Endothelial cell of umbilical vein (primary cell): Measurements from ENCODE around the gene DAD1. TPM values are rescaled to one million over a fixed set of nuclear protein-coding genes. Genes with fewer than 3 reads are reported as not detected.
A peak's percentile ranks its signal among the peaks of the same experiment; 100 is the strongest.
"Not testable (repeated sequence)": the region's sequence is repeated elsewhere in the genome, so short reads cannot be mapped to it uniquely, and the experiment has no call there.

Source experiments
- BruUV-seq: library from RNA; stranded (reverse); fragments of 400-500 nt; replicated peaks from 2 replicates; lab custom pipeline; 2021; lab: Mats Ljungman, UMichigan
- CTCF ChIA-PET: fragments of 300-600, 350-600 bp; sonication (Branson Sonifier 250); formaldehyde crosslinking; loops from one replicate; lab custom pipeline; 2021; ENCODE audit warnings: antibody characterized with exemption, inconsistent platforms; lab: Charles Lee
- POLR2A ChIA-PET: fragments of 300-600, 350-600 bp; sonication (Branson Sonifier 250); formaldehyde crosslinking; loops from one replicate; lab custom pipeline; 2021; ENCODE audit warnings: antibody characterized with exemption, inconsistent platforms; lab: Charles Lee
- DNase-seq: peaks from one replicate; pipeline ENCODE4 v3.0.0-alpha.2; 2011; ENCODE audit warnings: low read depth, low spot score
- FAIRE-seq: peaks from 2 replicates; lab custom pipeline; 2011; peaks lifted over from hg19 to GRCh38; lab: Jason Lieb, UNC
- H2AFZ ChIP-seq: 2 replicates; pipeline ENCODE4 v1.6.0; 2012; ENCODE audit warnings: low read depth, low read length, control low read depth, inconsistent platforms
- H3K27ac ChIP-seq: 2 replicates; pipeline ENCODE4 v1.5.1; 2011; ENCODE audit warnings: low read depth, mild to moderate bottlenecking, control low read depth, low read length, moderate library complexity; ENCODE audit not compliant: insufficient read depth
- H3K27me3 ChIP-seq, 2 experiments: 2 replicates each; pipeline versions ENCODE4 v1.6.0 to v1.6.1; 2011; ENCODE audit warnings: low read length in 2 of 2, mixed read lengths in 1 of 2; ENCODE audit not compliant: control insufficient read depth in 2 of 2, insufficient read depth in 2 of 2
- H3K36me3 ChIP-seq, 2 experiments: 2 replicates in 1 of 2; 3 replicates in 1 of 2; pipeline ENCODE4 v1.5.1; 2011; ENCODE audit warnings: low read length in 2 of 2, mild to moderate bottlenecking in 1 of 2, moderate library complexity in 1 of 2; ENCODE audit not compliant: control insufficient read depth in 2 of 2, insufficient read depth in 2 of 2; ENCODE audit errors: extremely low read depth in 1 of 2
- H3K4me1 ChIP-seq: 3 replicates; pipeline ENCODE4 v1.5.1; 2011; ENCODE audit warnings: mild to moderate bottlenecking, low read length; ENCODE audit not compliant: control insufficient read depth, insufficient read depth; ENCODE audit errors: extremely low read depth
- H3K4me2 ChIP-seq: 2 replicates; pipeline ENCODE4 v1.6.1; 2011; ENCODE audit warnings: low read length, control low read depth, mixed read lengths; ENCODE audit not compliant: insufficient read depth
- H3K4me3 ChIP-seq, 3 experiments: fragments of 200-600 bp in 1 of 3; sonication (generic), shearing (Covaris generic) in 1 of 3; replicated peaks in 1 of 3; 2 replicates each; pipeline ENCODE4 v1.5.1; 2011 to 2016; ENCODE audit warnings: control low read depth in 3 of 3, low read length in 3 of 3, mild to moderate bottlenecking in 2 of 3, inconsistent platforms in 1 of 3, low read depth in 1 of 3, moderate library complexity in 1 of 3; ENCODE audit not compliant: insufficient read depth in 1 of 3
- H3K79me2 ChIP-seq: 2 replicates; pipeline ENCODE4 v1.6.0; 2012; ENCODE audit warnings: low read length, inconsistent platforms; ENCODE audit not compliant: control insufficient read depth, insufficient read depth
- H3K9ac ChIP-seq: replicated peaks from 2 replicates; pipeline ENCODE3; 2011; ENCODE audit warnings: low read length, control low read depth; ENCODE audit not compliant: insufficient read depth; ENCODE audit errors: extremely low read depth
- H3K9me1 ChIP-seq: replicated peaks from 3 replicates; pipeline ENCODE4 v1.6.0; 2011; ENCODE audit warnings: mild to moderate bottlenecking, low read length; ENCODE audit not compliant: control insufficient read depth, insufficient read depth; ENCODE audit errors: extremely low read depth
- H3K9me3 ChIP-seq: replicated peaks from 2 replicates; pipeline ENCODE4 v1.5.1; 2012; ENCODE audit warnings: low read length, inconsistent platforms; ENCODE audit not compliant: control insufficient read depth, insufficient read depth
- H4K20me1 ChIP-seq: replicated peaks from 2 replicates; pipeline ENCODE3; 2011; ENCODE audit warnings: mild to moderate bottlenecking, low read length; ENCODE audit not compliant: control insufficient read depth, insufficient read depth; ENCODE audit errors: extremely low read depth
- MYC ChIP-seq: IDR thresholded peaks from one replicate; pipeline ENCODE4 v1.6.1; 2011; ENCODE audit warnings: mild to moderate bottlenecking, low read depth, low read length
- POLR2AphosphoS5 ChIP-seq: IDR thresholded peaks from 2 replicates; pipeline ENCODE4 v1.6.1; 2012; ENCODE audit warnings: low read depth, mild to moderate bottlenecking, control low read depth, low read length, moderate library complexity; ENCODE audit not compliant: insufficient read depth
- dilution Hi-C: fragments of 300-500 bp; cut with MboI; formaldehyde crosslinking; loops from one replicate; pipeline ENCODE4 v1.15.0; 2019; ENCODE audit warnings: low sequenced_read_pairs; ENCODE audit not compliant: extremely low pct_ligation_motif_present
- intact Hi-C: fragments of 100-400 bp; cut with micrococcal nuclease; formaldehyde crosslinking; loops from one replicate; pipeline ENCODE4 v1.10.0; 2022
- polyA plus RNA-seq, 4 experiments: library from polyadenylated mRNA; depleted of rRNA in 3 of 4; stranded (reverse) in 3 of 4; unstranded in 1 of 4; fragments of >200 nt; gene quantifications; 2 replicates each; pipeline versions ENCODE4 v1.2.1 to v1.2.3, GENCODE V29; 2011 to 2012; ENCODE audit warnings: missing spikeins in 1 of 4
- total RNA-seq: library from RNA; stranded (reverse); gene quantifications from 2 replicates; pipeline ENCODE4 v1.2.3, GENCODE V29; 2021

DAD1 gene
- total and polyA plus RNA-seq, 2 donors (not counting 3 experiments of a cell fraction or from before 2014, with no cell fraction given), result 299 to 1,227 TPM

GRCh38 chr14:22566845-22567244 is 22.2 kb downstream of the DAD1 start:
- Histone ChIP-seq H3K27ac (no peak overlapping the region), H3K4me3 (no peak overlapping the region), H3K27me3 (no peaks in the 10 kb centered on the region), H3K36me3 (peaks cover 12 to 19% of the 10 kb centered on the region in 2 experiments), H3K9ac (no peak overlapping the region), H3K9me3 (no peaks in the 10 kb centered on the region), H3K79me2 (peaks cover 39% of the 10 kb centered on the region), H4K20me1 (no peaks in the 10 kb centered on the region), H3K9me1 (no peaks in the 10 kb centered on the region), H3K4me1 (peaks cover 17% of the 10 kb centered on the region), H3K4me2 (peak overlapping the region; percentile 40), H2AFZ (no peak overlapping the region)
- dilution Hi-C loops, result no loop called here
- BruUV-seq, result no TSS peak
- DNase-seq (peak; percentile 41), FAIRE-seq (peak; percentile 89)
- TF ChIP-seq POLR2AphosphoS5, result no peak
- no peak for TF ChIP-seq MYC
- intact Hi-C loops, result no loop called here
- ChIA-PET POLR2A (no interaction called here), CTCF (interaction anchor here (1.0 to 3.1 kb wide), 8 partner anchors 11 to 284 kb away, joined by 3 to 23 read pairs (median 6); partner anchors contain the start of gene DAD1)

DNA sequence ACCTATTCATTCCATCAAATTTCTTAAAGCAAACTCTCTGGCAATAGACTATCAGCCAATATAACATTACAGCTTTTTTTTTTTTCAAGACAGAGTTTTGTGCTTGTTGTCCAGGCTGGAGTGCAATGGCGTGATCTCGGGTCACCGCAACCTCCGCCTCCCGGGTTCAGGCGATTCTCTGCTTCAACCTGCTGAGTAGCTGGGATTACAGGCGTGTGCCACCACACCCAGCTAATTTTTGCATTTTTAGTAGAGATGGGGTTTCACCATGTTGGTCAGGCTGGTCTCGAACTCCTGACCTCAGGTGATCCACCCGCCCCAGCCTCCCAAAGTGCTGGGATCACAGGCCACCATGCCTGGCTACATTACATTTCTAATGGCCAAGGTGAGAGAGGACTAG is 22.8 kb downstream of the DAD1 start:
- H3K4me3 ChIP-seq, H2AFZ ChIP-seq, dilution Hi-C loops, H3K9me1 ChIP-seq, H3K9ac ChIP-seq, BruUV-seq, H4K20me1 ChIP-seq, H3K27ac ChIP-seq, POLR2A ChIA-PET, H3K4me2 ChIP-seq, DNase-seq, H3K27me3 ChIP-seq, H3K9me3 ChIP-seq, intact Hi-C loops: not testable (repeated sequence)
- peaks cover 12 to 17% of the 10 kb centered on the region in 2 experiments for H3K36me3 ChIP-seq
- H3K79me2 ChIP-seq, result peaks cover 39% of the 10 kb centered on the region
- peak; percentile 49 for FAIRE-seq
- CTCF ChIA-PET, result interaction anchor here (1.0 to 3.1 kb wide), 9 partner anchors 10 to 285 kb away, joined by 3 to 23 read pairs (median 6); partner anchors contain the start of gene DAD1
- peaks cover 21% of the 10 kb centered on the region for H3K4me1 ChIP-seq
